Esophagus mucosa (tissue), 1 donor: Measurements from ENCODE around the gene CLDND2. TPM values are rescaled to one million over a fixed set of nuclear protein-coding genes. Genes with fewer than 3 reads are reported as not detected.

ENCODE experiments used
- ATAC-seq: fragments of 200-7000 bp; cut with Tn5 transposase; one replicate; pipeline ENCODE4 v1.9.1; 2020
- total RNA-seq: library from RNA; stranded (reverse); gene quantifications from one replicate; pipeline ENCODE4 v1.2.4, GENCODE V29; 2023
- donor health status: DM: yes; HTN: yes; CAD: no.

CLDND2 gene
- total RNA-seq, 1 donor from 2014 or later: 1.1 TPM

- no peak for ATAC-seq
Observed at GRCh38 chr19:51354103-51354741, 14.6 kb downstream of the CLDND2 start.

DNA sequence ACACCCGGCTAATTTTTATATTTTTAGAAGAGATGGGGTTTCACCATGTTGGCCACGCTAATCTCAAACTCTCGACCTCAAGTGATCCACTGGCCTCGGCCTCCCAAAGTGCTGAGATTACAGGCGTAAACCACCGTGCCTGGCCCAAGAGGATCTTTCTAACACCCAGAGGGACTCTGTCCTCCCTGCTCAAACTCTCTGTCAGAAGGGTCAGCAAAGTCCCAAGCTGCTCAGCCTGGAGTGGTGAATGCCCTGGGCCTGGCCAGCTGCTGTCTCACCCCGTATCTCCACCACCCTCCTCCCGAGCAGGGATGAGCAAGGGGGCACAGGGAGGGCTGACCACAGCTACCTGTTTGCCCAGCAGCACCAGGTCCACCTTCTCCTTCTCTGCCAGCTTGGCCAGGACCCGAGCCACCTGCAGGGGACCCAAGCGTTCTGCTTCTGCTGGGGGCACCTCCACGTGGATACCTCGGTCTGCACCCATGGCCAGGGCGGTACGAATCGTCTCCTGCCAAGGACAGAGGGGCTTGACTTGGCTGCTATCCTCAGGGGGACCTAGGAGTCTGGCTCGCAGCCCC, 15.9 kb downstream of the CLDND2 start:
- no peak for ATAC-seq

DNA sequence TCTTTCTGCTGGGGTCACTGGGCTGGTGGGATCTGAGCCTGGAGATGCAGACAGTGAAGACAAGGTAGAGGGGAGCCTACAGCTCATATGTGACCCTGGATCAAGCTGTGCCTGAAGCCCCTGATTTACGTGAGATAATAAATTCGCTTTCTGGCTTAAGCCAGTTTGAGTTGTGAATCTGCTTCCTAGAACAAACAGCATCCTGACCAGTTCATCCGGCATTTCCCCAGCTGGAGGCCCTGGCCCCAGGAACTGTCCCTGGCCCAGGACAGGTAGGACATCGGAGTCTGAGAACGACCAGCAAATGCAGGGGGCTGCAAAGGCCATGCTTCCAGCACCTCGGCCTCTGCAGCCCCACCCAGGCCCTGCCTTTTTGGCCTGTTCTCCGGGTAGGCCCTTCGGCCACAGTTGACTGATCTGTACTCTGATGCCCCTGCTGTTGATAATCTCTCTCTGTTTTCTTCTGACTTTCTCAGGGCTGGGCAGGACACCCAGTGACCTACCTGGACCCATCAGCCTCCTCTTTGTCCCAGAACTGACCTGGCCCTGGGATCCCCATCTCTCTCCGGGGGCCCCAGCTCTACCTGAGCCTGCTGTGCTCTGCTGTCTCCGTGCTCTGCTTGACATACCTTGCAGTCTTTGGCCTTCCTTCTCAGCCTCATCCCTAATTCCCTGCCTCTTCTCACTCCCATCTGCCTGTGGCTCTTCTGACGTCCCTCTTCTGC, 17.4 kb downstream of the CLDND2 start:
- no peak for ATAC-seq

- no peak for ATAC-seq
Observed at GRCh38 chr19:51347209-51347928, 21.4 kb downstream of the CLDND2 start.

GRCh38 chr19:51346742-51347141, 22.1 kb downstream of the CLDND2 start:
- no peak for ATAC-seq

GRCh38 chr19:51345076-51345620, 23.7 kb downstream of the CLDND2 start:
- no peak for ATAC-seq

DNA sequence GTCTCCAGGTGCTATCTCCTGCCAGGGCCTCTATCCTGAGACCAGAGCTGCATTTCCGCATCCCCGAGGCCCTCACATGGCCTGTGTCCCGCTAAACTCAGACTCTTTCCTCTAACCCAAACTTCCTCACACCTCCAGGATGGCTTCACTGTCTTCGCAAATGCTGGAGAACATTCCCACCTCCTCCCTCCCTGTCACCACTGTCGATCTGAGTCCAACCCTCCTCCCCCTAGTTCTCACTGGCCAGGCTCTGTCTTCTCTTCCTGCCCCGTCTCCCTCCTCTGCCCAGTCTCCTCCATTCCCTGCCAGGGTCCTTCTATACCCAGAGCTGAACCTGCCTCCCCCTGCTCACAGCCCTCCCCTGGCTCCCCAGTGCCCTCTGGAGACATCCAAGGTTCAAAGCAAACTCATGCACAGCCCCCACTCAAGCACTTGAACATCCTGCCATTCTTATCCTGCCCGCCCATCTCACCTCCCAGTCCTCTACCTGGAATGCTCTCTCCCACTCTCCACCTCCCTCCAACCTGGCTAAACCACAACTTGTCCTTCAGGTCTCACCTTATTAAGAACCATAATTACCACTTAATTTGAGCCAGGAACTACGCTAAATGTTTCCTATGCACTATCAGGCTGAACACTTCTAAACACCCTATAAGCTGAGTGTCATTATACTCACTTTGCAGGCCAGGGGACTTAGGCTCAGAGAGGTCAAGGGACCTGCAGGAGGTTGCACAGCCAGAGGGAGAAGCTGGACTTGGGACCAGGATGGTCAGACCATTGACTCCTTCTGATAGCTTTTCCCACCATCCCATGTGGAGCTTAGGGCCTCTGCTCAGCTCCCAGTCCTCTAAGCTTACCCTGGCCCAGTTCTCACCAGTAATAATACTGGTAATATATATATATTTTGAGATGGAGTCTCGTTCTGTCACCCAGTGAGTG, 25.9 kb downstream of the CLDND2 start:
- no peak for ATAC-seq

DNA sequence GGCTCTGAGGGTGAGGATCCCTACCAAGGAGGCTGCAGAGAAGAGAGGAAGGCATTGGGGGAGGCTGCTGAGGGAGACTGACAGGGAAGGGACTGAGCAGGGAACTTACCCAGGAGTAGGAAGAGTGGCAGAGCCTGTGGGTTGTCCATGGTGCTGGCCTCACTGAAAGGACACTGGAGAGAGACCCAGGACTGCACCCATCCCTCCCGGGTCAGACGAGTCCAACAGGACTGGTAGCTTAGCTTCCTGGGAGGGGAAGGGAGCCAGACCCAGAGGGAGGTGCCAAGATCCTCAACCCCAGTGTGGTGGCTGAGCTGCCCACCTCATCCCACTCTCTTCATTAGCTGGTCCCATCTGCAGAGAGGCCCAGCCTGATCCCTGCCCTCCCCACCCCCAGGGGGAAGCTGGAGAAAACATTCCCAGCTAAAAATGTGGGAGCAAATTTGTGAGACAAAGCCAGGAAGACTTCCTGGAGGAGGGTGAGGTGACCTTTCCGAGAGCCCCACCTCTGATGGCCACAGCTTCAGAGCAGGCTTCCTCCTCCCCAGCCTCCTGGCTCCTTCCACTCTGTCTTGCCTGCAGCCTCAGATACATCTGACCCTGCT, 26.7 kb downstream of the CLDND2 start, which contains the start of gene VSIG10L:
Gene VSIG10L (minus strand): TSS at position 164 of the 605 bp plus-strand sequence. CDS start 15 bp downstream, at position 149.
- peak; percentile 46 for ATAC-seq

GRCh38 chr19:51341066-51341465, 27.7 kb downstream of the CLDND2 start:
- no peak for ATAC-seq

GRCh38 chr19:51339687-51340656, 28.8 kb downstream of the CLDND2 start:
- peak; percentile 93 for ATAC-seq

GRCh38 chr19:51339313-51339686, 29.5 kb downstream of the CLDND2 start:
- ATAC-seq: no peak

DNA sequence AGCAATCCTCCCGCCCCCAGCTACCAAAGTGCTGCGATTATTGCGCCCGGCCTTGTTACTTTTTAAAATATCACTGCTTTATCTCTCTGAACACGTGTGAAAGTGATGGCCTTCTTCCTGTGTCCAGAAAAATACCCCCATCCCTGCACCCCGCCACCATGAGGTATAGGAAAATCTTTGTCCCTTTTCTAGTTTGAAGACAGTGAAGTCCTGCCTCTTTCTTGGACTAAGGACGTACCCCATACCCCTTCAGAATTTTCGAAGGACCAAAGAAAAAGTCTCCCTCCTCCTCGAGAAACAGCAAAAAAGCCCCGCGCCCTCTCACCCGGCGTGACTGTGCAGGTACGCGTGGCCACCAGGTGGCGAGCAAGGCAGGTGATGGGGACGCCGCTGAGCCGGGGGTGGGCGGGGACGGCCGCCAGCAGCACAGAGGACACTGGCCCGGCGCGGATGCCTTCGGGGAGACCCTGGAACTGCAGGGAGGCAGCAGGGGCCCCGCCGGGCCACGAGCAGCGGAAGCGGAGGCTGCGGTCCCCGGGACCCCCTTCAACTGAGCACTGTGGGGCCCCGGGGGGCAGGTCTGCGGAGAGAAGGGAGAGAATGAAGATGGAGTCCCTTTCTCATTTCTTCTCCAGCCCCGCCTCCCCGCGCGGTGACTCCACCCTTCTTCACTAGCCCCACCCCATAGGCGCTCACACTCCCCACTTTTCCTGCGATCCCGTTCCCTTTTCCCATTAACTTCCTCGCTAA, 30.1 kb downstream of the CLDND2 start:
- ATAC-seq: peak; percentile 61

- ATAC-seq: no peak
Observed at GRCh38 chr19:51337861-51338562, 30.8 kb downstream of the CLDND2 start.

DNA sequence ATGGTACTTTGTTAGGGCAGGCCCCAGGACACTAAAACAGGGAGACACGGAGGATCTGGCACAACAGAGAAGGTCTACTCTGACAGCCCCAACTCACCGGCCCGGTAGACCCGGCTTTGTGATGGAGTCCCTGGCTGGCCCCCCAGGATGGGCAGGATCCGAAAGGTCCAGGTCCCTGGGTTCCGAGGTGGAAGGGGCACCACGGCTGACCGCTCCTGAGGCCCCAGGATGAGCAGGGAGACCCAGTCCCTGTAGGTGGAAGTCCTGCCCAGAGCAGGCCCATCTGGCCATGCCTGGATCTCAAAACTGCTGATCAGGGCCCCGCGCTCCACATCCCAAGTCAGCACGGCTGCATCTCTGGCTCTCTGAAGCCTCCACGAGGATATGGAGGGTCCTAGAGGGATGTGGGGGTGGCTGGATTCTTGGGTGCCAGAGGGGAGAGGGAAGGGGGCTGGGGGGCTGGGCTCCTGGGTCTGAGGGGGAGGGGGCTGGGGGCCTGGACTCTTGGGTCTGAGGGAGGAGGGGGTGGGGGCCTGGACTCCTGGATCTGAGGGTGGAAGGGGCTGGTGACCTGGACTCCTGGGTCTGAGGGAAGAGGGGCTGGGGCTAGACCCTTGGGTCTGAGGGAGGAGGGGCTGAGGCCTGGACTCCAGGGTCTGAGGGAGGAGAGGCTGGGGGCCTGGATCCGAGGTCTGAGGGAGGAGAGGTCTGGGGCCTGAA, 31.5 kb downstream of the CLDND2 start:
- ATAC-seq: no peak

- no peak for ATAC-seq
Observed at GRCh38 chr19:51333836-51334460, 34.9 kb downstream of the CLDND2 start.

- ATAC-seq: no peak
Observed at GRCh38 chr19:51331716-51332115, 37.1 kb downstream of the CLDND2 start.

DNA sequence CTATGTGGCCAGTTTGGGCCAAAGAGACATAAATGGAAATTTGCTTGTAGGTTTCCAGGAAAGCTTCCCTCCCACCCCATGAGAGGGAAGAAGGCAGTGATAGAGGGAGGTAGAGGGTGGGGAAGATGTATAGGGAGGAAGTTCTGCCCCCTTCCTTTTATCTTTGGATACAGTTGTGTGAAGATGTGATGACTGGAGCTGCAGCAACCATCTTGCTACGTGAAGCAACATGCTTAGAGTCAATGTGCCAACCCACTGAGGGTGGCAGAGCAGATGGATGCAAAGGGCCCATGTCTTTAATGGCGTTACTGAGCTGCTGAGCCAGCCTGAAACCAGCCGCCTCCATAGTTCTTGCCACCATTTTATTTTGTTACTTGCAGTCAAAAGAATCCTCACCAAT, 37.6 kb downstream of the CLDND2 start:
- ATAC-seq: no peak
